Measurements from ENCODE around the gene ANKRD40. TPM values are rescaled to one million over a fixed set of nuclear protein-coding genes. Genes with fewer than 3 reads are reported as not detected.

The ANKRD40 gene
- total and polyA plus RNA-seq, 4 donors = 6.2 to 15.1 (median 9.7) TPM

- TF ChIP-seq REST (IDR thresholded peaks at IDR 0.05) (peak; percentile 82), FOXA1 (IDR thresholded peaks at IDR 0.05) (no peak)
These were observed 22.9 kb downstream of the ANKRD40 start (continued) for GRCh38 chr17:50684612-50685333.

GRCh38 chr17:50684288-50684611, 23.5 kb downstream of the ANKRD40 start:
- Histone ChIP-seq H3K27ac (ENCODE audit: low read depth in 1 of 2, low read length in 2 of 2) (peak overlapping the region; percentile 85 to 94), H3K9ac (ENCODE audit: low read depth in 1 of 2, low read length in 2 of 2) (peak overlapping the region; percentile 9 to 26), H3K9me3 (ENCODE audit: control insufficient read depth in 4 of 4, low read length in 3 of 4) (no peaks in the 10 kb centered on the region), H3K4me3 (ENCODE audit: low read depth in 1 of 3, low read length in 3 of 3) (peak overlapping the region in 1 of 3 donors; percentile 7), H3K4me1 (ENCODE audit: control insufficient read depth in 4 of 4, insufficient read depth in 4 of 4, low read length in 3 of 4) (peaks cover 29 to 64% (median 51%) of the 10 kb centered on the region in 4 donors), H3K27me3 (ENCODE audit: control insufficient read depth in 4 of 4, insufficient read depth in 4 of 4, low read length in 3 of 4) (no peaks in the 10 kb centered on the region), H3K36me3 (ENCODE audit: control insufficient read depth in 4 of 4, insufficient read depth in 3 of 4, low read depth in 1 of 4, low read length in 3 of 4) (peaks cover 0 to 10% (median 3%) of the 10 kb centered on the region in 4 donors)
- WGBS = 52% methylated on average over 5 of the region's 5 CpGs
- no peak for DNase-seq (ENCODE audit: low spot score)
- TF ChIP-seq RXRA (IDR thresholded peaks at IDR 0.05) = no peak
- TF ChIP-seq REST (IDR thresholded peaks at IDR 0.05) = no peak
- no peak for TF ChIP-seq FOXA1 (IDR thresholded peaks at IDR 0.05)
- no peak for TF ChIP-seq RAD21 (IDR thresholded peaks at IDR 0.05)
- TF ChIP-seq CTCF (IDR thresholded peaks at IDR 0.05; ENCODE audit: low read depth, low read length, missing input control) = no peak
- no peak for TF ChIP-seq JUND (IDR thresholded peaks at IDR 0.05)
- TF ChIP-seq ATF3 (IDR thresholded peaks at IDR 0.05) = no peak
- no peak for TF ChIP-seq HNF4A (conservative IDR thresholded peaks at IDR 0.05)
- no peak for TF ChIP-seq GABPA (IDR thresholded peaks at IDR 0.05 in 1 of 2, conservative IDR thresholded peaks at IDR 0.05 in 1 of 2)
- TF ChIP-seq SP1 (IDR thresholded peaks at IDR 0.05) = no peak
- TF ChIP-seq MAX (IDR thresholded peaks at IDR 0.05) = no peak
- TF ChIP-seq TAF1 (conservative IDR thresholded peaks at IDR 0.05) = no peak
- TF ChIP-seq YY1 (IDR thresholded peaks at IDR 0.05) = no peak

All from liver (tissue), 9 donors.